A549 (cell line): ENCODE results near the gene HSPA1A. TPM values are rescaled to one million over a fixed set of nuclear protein-coding genes. Genes with fewer than 3 reads are reported as not detected.
"Not testable (repeated sequence)": the region's sequence is repeated elsewhere in the genome, so short reads cannot be mapped to it uniquely, and the experiment has no call there.

Source experiments
- ATAC-seq, 2 experiments: fragments of 200-7000 bp in 1 of 2; fragments of >200 bp in 1 of 2; cut with Nextera tagmentation in 1 of 2; cut with Tn5 transposase in 1 of 2; 3 replicates each; pipeline versions ENCODE4 v1.8.0 to v1.9.1; 2018 to 2020; ENCODE audit warnings: mild to moderate bottlenecking in 1 of 2, moderate library complexity in 1 of 2
- CTCF ChIA-PET: fragments of 300-600 bp; sonication (Branson Sonifier 250); formaldehyde crosslinking; extraction: SDS; loops from one replicate; lab custom pipeline; 2021; ENCODE audit warnings: antibody characterized with exemption, inconsistent platforms; lab: Yijun Ruan, JAX
- POLR2A ChIA-PET: fragments of 350-600 bp; formaldehyde crosslinking; extraction: SDS; loops from one replicate; lab custom pipeline; 2021; ENCODE audit warnings: antibody characterized with exemption, inconsistent platforms; lab: Yijun Ruan, JAX
- DNase-seq, 2 experiments: peaks; one replicate each; pipeline versions ENCODE4 v3.0.0 to v3.0.0-alpha.2; 2011 to 2016; ENCODE audit warnings: low read depth in 1 of 2, low spot score in 1 of 2
- FAIRE-seq: peaks from 2 replicates; lab custom pipeline; 2011; peaks lifted over from hg19 to GRCh38; lab: Jason Lieb, UNC
- H3K27ac ChIP-seq, 2 experiments: fragments of >200 bp; sonication (Bioruptor Twin); formaldehyde crosslinking; 3 replicates each; pipeline ENCODE4 v1.5.1; 2016 to 2017
- H3K4me1 ChIP-seq: fragments of >200 bp; sonication (Bioruptor Twin); formaldehyde crosslinking; 3 replicates; pipeline ENCODE4 v1.6.1; 2016
- H3K4me2 ChIP-seq: fragments of >200 bp; sonication (Bioruptor Twin); formaldehyde crosslinking; 3 replicates; pipeline ENCODE4 v1.6.1; 2016
- H3K4me3 ChIP-seq: fragments of >200 bp; sonication (Bioruptor Twin); formaldehyde crosslinking; 3 replicates; pipeline ENCODE4 v1.5.1; 2016
- H3K9me3 ChIP-seq: fragments of >200 bp; sonication (Bioruptor Twin); formaldehyde crosslinking; 3 replicates; pipeline ENCODE4 v1.6.1; 2016
- BCL3 ChIP-seq: fragments of >200 bp; sonication (Bioruptor Twin); formaldehyde crosslinking; IDR thresholded peaks from 3 replicates; pipeline ENCODE4 v1.6.1; 2016
- BHLHE40 ChIP-seq: IDR thresholded peaks from 2 replicates; pipeline ENCODE4 v1.6.1; 2012; ENCODE audit warnings: low read depth, low read length, inconsistent platforms
- CHD2 ChIP-seq: fragments of 150-350 bp; IDR thresholded peaks from 2 replicates; pipeline ENCODE4 v1.6.1; 2014; ENCODE audit warnings: low read length; ENCODE audit not compliant: partially characterized antibody
- CTCF ChIP-seq: fragments of >200 bp; sonication (Bioruptor Twin); formaldehyde crosslinking; IDR thresholded peaks from 3 replicates; pipeline ENCODE4 v1.5.1; 2016
- EP300 ChIP-seq, 2 experiments: fragments of >200 bp; sonication (Bioruptor Twin); formaldehyde crosslinking; IDR thresholded peaks; 2 replicates in 1 of 2; 3 replicates in 1 of 2; pipeline ENCODE4 v1.6.1; 2016 to 2017
- FOXS1 ChIP-seq: fragments of 250-450 bp; sonication (Bioruptor Pico); IDR thresholded peaks from 2 replicates; pipeline ENCODE4 v1.5.0; 2020; ENCODE audit warnings: mild to moderate bottlenecking, moderate library complexity
- HEYL ChIP-seq: fragments of 250-450 bp; sonication (Bioruptor Pico); IDR thresholded peaks from 2 replicates; pipeline ENCODE4 v1.8.0; 2021; ENCODE audit warnings: mild to moderate bottlenecking, moderate library complexity
- HOXA7 ChIP-seq: fragments of 250-450 bp; sonication (Bioruptor Pico); IDR thresholded peaks from 2 replicates; pipeline ENCODE4 v1.5.0; 2020; ENCODE audit warnings: mild to moderate bottlenecking, moderate library complexity
- KDM5A ChIP-seq: fragments of 200-600 bp; sonication (generic); IDR thresholded peaks from 2 replicates; pipeline ENCODE4 v1.6.1; 2016; ENCODE audit warnings: antibody characterized with exemption, mild to moderate bottlenecking
- MAZ ChIP-seq: fragments of 150-350 bp; IDR thresholded peaks from 2 replicates; pipeline ENCODE4 v1.6.1; 2014; ENCODE audit warnings: antibody characterized with exemption, low read depth, low read length, borderline replicate concordance
- NPAS2 ChIP-seq: fragments of 250-450 bp; sonication (Bioruptor Pico); IDR thresholded peaks from 2 replicates; pipeline ENCODE4 v1.8.0; 2022; ENCODE audit warnings: mild to moderate bottlenecking, moderate library complexity, borderline replicate concordance
- SREBF2 ChIP-seq: fragments of 450-650 bp; IDR thresholded peaks from 2 replicates; pipeline ENCODE4 v1.6.1; 2014; ENCODE audit warnings: mild to moderate bottlenecking, moderate library complexity
- ZNF302 ChIP-seq: fragments of 250-450 bp; sonication (Bioruptor Pico); IDR thresholded peaks from 2 replicates; pipeline ENCODE4 v1.9.0; 2021; ENCODE audit warnings: inconsistent platforms, mild to moderate bottlenecking, moderate library complexity
- ZSCAN20 ChIP-seq: fragments of 250-450 bp; sonication (Bioruptor Pico); IDR thresholded peaks from 2 replicates; pipeline ENCODE4 v1.8.0; 2022; ENCODE audit warnings: mild to moderate bottlenecking, moderate library complexity
- WGBS: methylation state at CpG from one replicate; pipeline ENCODE4 v1.1.6; 2017; ENCODE audit errors: missing lambda C conversion rate; 5-methylcytosine and 5-hydroxymethylcytosine counted together
- polyA plus RNA-seq, 4 experiments: library from polyadenylated mRNA; depleted of rRNA in 3 of 4; stranded (reverse); fragments of >200 nt; fragmentation: RNase III in 1 of 4; extraction: RNeasy Plus Mini Kit Qiagen cat#74134 plus additional on column Dnase treatment in 1 of 4; gene quantifications; 2 replicates in 3 of 4; 3 replicates in 1 of 4; pipeline ENCODE4 v1.2.3, GENCODE V29; 2011 to 2017

HSPA1A gene
- polyA plus RNA-seq, 2 of the 4 experiments (the other 2 are of a cell fraction), result 122 to 204 TPM

GRCh38 chr6:31851485-31851832 is 36.1 kb downstream of the HSPA1A start:
- ChIA-PET CTCF (interaction anchor here (0.6 kb wide), 1 partner anchor 275 kb away, joined by 4 read pairs; no protein-coding TSS in a partner anchor), POLR2A (no interaction called here)
- TF ChIP-seq HOXA7 (CRISPR knock-in tag) (no peak), KDM5A (no peak), FOXS1 (CRISPR knock-in tag) (no peak), EP300 (IDR thresholded peaks at IDR 0.05) (no peak), NPAS2 (CRISPR knock-in tag) (no peak), BCL3 (no peak)
- no peaks in the 10 kb centered on the region for H3K9me3 ChIP-seq
- DNase-seq (no peak), ATAC-seq (peak; percentile 54 to 66; a peak in 4 of 6 replicates), FAIRE-seq (no peak)
- WGBS, result 5% methylated on average over 2 of the region's 2 CpGs
- peaks cover 11% of the 10 kb centered on the region; the same call in 1 of the 3 replicates for H3K4me1 ChIP-seq
- H3K4me2 ChIP-seq, result peak overlapping the region; percentile 51; the same call in 2 of the 3 replicates
- no peak overlapping the region for H3K4me3 ChIP-seq
- 0 out of 6 replicates have a peak overlapping the region, but pooled peaks of 1 of the 2 experiments have one; percentile 55 for H3K27ac ChIP-seq

- DNase-seq, POLR2A ChIA-PET, H3K4me3 ChIP-seq, CTCF ChIA-PET, FAIRE-seq, H3K4me2 ChIP-seq, H3K9me3 ChIP-seq: not testable (repeated sequence)
- peak in 1 of 2 experiments; percentile 21; a peak in 1 of 6 replicates for ATAC-seq
- Histone ChIP-seq H3K27ac (peak overlapping the region in 1 of 2 experiments; percentile 55; a peak in 2 of 6 replicates), H3K4me1 (peaks cover 11% of the 10 kb centered on the region; the same call in 1 of the 3 replicates)
- WGBS, result 90% methylated on average over 10 of the region's 35 CpGs
These were observed 36.8 kb downstream of the HSPA1A start for GRCh38 chr6:31851980-31852718.

GRCh38 chr6:31857774-31858173 is 42.4 kb downstream of the HSPA1A start:
- CTCF ChIA-PET, result interaction anchor here (1.1 to 1.2 kb wide), 2 partner anchors 9 to 95 kb away, joined by 3 to 5 read pairs; no protein-coding TSS in a partner anchor
- WGBS, result 90% methylated on average over 8 of the region's 8 CpGs
- H3K4me3 ChIP-seq, H3K27ac ChIP-seq, H3K9me3 ChIP-seq, ATAC-seq, DNase-seq, POLR2A ChIA-PET, FAIRE-seq, H3K4me1 ChIP-seq, H3K4me2 ChIP-seq: not testable (repeated sequence)

GRCh38 chr6:31858707-31859106 is 43.4 kb downstream of the HSPA1A start:
- POLR2A ChIA-PET, result no interaction called here
- CTCF ChIA-PET, result interaction anchor here (1.0 kb wide), 1 partner anchor 19 kb away, joined by 3 read pairs; no protein-coding TSS in a partner anchor
- 0 out of 3 replicates have a peak, but pooled peaks cover 4% of the 10 kb centered on the region for H3K4me1 ChIP-seq

More at GRCh38 chr6:31858707-31859106, 43.4 kb downstream of the HSPA1A start:
- FAIRE-seq (no peak), DNase-seq (no peak), ATAC-seq (no peak)
- H3K9me3 ChIP-seq, result no peaks in the 10 kb centered on the region
- 92% methylated on average over 8 of the region's 8 CpGs for WGBS
- TF ChIP-seq MAZ (no peak), HOXA7 (CRISPR knock-in tag) (no peak), ZSCAN20 (CRISPR knock-in tag) (no peak), BHLHE40 (no peak), CHD2 (no peak), ZNF302 (CRISPR knock-in tag) (no peak), CTCF (no peak), HEYL (CRISPR knock-in tag) (no peak), BCL3 (no peak), SREBF2 (no peak)
- H3K4me2 ChIP-seq, result no peak overlapping the region
- H3K27ac ChIP-seq, result no peak overlapping the region
- H3K4me3 ChIP-seq, result no peak overlapping the region
